GM18520 (cell line): ENCODE measurements around the gene FFAR3.

Experiments
- ATAC-seq: cut with Tn5 transposase; IDR thresholded peaks from one replicate; pipeline ENCODE4 v1.9.1; 2021; ENCODE audit not compliant: unreplicated experiment

The FFAR3 gene, protein sequence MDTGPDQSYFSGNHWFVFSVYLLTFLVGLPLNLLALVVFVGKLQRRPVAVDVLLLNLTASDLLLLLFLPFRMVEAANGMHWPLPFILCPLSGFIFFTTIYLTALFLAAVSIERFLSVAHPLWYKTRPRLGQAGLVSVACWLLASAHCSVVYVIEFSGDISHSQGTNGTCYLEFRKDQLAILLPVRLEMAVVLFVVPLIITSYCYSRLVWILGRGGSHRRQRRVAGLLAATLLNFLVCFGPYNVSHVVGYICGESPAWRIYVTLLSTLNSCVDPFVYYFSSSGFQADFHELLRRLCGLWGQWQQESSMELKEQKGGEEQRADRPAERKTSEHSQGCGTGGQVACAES

DNA sequence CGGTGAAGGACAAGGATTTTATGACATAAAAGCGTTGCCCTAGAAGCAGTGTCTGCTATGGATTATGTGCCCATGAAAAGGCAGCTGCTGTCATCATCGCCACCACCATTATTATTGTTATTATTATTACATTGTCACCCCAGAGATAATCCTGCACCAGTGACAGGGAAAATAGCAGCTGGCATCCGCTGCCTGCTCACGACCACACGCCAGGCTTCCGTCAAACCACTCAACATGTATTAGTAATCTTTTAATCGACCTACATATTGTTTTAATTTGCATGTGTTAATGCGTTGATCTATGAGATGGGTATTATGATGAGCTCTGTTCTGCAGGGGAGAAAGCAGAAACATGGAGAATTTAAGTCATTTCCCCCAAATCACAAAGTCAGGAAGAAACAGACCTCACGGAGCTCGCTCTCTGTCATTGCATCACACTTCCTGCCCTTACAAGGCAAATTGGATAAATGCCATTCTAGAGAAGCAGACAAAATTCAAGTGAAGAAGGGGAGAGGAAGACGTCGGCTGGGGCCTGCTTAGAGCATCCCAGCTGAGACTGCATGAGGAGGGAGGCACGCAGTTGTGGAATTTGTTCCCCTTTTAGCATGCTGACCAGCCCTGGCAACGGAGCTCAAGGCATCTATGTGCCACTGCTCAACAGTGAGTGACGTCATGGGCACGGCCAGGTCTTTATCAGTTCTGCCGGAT, at the start of gene FFAR3:
FFAR3 (plus strand) TSS at position 594 of the 707 bp plus-strand sequence. CDS start 431 bp downstream, outside the sequence.
- no peak for ATAC-seq

DNA sequence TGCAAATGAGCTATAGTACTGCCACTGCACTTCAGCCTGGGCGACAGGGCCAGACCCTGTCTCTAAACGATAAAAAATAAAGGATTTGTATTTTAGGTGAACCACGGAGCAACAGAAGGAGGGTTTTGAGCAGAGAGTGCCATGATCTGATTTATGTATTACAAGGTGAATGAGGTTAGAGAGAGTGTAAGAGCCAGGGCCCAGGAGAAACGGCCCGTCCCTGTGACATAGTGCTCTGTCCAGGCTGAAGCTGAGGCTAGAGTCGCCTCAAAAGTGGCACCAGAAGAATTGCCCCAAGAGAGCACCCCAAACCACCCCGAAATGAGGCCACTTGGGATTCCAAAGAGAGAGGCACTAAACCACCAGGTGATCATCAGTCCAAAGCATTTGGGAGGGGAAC, 49.4 kb upstream of the FFAR3 start:
- ATAC-seq, result no peak

DNA sequence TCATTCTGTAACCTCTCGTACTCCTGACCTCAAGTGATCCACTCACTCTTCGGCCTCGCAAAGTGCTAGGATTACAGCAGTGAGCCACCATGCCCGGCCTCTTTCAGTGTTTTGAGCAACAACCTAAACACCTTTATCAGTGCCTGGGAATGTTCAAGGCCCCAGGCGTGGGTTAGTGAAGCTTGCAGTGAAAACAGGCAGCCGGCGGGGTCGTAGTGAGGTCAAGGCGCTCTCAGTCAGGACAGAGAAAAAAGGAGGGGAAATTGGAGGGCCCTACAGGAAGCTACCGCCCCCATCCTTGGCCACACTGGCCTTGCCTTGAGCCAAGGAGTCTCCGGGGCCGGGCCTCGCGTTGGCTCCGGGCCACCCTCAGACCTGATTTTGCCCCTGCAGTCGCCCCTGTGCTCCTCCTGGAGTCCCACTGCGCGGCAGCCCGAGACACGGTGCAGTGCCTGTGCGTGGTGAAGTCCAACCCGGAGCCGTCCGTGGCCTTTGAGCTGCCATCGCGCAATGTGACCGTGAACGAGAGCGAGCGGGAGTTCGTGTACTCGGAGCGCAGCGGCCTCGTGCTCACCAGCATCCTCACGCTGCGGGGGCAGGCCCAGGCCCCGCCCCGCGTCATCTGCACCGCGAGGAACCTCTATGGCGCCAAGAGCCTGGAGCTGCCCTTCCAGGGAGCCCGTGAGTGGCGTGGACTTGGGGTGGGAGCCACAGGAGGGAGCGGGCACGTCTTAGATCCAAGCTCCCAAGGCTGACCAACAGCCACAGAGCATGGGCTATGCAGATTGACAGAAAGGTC, 48.6 kb upstream of the FFAR3 start:
- no peak for ATAC-seq

DNA sequence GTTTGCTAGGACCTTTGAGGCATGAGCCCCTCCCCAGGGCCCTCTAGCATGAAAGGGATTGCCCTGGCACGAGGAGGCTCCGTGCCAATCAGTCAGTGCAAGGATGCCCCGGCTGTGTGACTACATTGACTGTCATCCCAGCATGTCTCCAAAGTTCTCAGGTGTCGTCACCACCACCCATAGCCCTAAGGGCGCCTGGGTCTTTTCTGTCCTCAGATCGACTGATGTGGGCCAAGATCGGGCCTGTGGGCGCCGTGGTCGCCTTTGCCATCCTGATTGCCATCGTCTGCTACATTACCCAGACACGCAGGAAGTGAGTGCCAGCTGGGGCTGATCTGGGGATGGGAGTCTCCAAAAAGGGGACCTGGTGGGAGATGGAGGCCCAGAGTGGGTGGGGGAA, 47.9 kb upstream of the FFAR3 start:
- ATAC-seq, result no peak

DNA sequence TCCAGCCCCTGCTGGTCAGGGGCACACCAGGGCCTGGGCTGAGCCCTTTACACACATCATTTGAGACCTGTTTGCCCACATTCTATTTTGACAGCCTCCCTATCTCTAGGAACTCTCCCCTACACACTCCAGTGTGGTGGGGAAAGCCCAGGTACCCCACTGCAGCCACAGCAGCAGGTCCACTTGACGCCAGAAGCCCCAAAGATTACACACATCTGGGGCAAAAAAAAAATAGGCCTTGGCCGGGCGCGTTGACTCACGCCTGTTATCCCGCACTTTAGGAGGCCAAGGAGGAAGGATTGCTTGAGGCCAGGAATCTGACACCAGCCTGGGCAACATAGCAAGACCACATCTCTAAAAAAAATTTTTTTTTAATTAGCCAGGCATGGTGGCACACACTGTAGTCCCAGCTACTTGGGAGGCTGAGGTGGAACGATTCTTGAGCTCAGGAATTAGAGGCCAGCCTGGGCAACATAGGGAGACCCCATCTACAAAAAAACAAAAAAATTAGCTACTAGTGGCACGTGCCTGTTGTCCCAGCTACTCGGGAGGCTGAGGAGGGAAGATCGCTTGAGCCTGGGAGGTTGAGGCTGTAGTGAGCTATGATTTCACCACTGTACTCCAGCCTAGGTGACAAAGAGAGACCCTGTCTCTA, 47.3 kb upstream of the FFAR3 start:
- no peak for ATAC-seq

DNA sequence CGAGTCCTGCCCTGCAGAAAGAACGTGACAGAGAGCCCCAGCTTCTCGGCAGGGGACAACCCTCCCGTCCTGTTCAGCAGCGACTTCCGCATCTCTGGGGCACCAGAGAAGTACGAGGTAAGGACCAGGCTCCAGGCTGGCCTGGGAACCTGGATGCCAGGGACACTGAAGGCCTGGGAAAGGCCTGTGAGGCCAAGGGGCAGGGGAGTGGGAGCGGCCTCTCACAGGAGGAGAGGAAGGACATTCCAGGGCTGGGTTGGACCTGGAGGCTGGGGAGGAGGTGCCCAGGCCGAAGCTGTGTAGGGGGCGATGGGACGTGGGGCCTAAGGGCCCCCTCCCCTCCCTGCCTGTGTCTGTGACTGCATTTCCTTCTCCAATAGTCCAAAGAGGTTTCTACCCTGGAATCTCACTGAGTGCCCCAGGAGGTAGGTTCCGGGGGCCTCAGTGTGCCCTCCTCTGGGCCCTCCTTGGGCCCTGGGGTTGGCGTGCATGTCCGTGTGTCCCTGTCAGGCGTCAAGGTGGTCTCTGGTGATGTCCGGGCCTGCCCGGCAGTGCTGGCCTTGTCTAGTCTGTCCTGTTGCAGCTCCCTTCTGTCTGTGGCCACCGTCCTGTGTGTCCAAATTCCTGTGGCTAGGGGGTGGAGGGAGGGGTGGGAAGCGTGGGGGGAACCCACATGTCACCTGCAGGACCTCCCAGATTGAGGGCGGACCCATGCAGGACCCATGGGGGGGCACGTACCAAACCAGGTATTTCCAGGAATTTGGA, 46.2 kb upstream of the FFAR3 start:
- no peak for ATAC-seq

DNA sequence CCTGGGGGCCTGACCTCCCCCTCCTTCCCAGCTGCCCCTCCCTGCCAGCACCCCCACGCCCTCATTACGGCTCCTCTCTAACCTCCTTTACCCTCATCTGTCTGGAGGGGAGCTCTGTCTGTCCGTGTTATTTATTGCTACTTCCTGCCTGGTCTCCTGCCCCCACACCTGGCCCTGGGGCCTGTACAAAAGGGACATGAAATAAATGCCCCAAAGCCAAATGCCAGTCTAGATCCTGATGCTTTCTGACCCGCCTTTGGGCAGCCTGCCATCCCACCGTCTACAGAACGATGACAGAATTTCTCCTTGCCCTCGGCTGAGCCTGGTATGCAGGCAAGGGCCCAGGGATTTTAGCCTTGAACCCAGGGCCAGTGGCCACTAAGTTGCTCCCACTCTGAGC, 44.7 kb upstream of the FFAR3 start:
- ATAC-seq, result no peak

DNA sequence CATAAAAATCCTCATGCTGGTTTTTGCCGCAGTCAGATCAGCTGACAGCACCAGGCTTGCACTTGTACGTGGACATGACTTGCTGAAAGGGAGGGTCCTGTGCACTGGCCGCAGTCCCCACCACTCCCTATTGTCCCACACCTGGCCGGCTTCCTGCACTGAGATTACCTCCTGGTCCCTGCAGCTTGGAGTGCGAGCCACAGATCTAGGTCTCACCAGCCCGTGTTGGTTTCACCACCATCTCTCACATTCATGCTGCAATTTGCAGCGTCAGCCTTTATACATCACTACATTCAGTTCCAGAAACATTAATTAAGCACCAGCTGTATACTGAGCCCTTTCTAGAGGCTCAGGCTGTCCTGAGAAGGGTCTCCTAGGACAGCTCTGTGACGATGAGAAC, 44.2 kb upstream of the FFAR3 start:
- ATAC-seq, result no peak

DNA sequence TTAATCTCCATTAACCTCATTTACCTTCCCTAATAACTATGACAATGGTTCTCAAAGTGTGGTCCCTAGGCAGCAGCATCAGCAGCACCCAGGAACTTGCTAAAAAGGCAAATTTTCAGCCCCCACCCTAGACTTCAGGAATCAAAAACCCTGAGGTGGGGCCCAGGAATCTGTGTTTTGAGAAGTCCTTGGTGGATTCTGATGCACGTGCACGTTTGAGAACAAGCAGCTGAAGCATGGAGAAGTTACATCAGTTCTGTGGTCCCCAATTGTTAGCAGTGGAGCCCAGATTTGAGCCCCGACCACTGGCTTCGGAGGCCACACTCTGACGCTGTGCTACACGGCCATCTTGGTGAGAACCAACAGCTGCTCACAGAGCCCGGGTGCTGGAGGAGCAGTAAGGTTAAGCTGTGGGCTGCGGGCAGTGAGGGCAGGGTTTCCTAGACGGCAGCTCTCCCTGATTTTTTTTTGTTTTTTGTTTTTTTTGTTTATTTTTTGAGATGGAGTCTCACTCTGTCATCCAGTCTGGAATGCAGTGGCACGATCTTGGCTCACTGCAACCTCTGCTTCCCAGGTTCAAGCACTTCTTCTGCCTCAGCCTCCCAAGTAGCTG, 43.3 kb upstream of the FFAR3 start:
- no peak for ATAC-seq

DNA sequence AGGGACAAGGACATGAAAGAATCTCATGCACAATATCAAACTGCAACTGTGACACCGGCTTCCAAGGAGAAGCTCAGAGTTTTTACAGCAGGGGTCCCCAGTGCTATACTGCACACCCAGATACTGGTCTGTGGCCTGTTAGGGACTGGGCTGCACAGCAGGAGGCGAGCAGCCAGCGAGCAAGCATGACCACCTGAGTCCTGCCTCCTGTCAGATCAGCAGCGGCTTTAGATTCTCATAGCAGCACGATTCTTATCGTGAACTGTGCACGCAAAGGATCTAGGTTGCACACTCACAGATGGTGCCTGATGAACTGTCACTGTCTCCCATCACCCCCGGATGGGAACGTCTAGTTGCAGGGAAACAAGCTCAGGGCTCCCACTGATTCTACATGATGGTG, 42.4 kb upstream of the FFAR3 start:
- no peak for ATAC-seq

DNA sequence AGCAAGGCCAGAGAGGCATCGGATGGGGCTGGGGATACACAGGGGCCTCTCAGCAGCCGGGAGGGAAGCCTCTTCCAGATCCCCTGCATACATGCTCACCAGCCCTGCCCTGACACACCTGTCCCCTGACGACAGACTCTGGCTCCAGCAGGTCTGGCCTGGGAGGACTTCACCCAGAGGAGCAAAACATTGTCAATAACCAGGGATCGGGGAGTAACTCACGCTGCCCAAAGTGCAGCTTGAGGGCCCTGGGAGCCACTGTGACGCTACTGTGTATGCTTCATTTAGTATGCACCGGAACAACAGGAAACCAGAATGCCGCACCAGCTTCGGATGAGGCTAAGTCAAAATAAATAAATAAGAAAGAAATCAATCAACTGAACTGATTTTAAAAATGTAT, 41.7 kb upstream of the FFAR3 start:
- ATAC-seq, result no peak

DNA sequence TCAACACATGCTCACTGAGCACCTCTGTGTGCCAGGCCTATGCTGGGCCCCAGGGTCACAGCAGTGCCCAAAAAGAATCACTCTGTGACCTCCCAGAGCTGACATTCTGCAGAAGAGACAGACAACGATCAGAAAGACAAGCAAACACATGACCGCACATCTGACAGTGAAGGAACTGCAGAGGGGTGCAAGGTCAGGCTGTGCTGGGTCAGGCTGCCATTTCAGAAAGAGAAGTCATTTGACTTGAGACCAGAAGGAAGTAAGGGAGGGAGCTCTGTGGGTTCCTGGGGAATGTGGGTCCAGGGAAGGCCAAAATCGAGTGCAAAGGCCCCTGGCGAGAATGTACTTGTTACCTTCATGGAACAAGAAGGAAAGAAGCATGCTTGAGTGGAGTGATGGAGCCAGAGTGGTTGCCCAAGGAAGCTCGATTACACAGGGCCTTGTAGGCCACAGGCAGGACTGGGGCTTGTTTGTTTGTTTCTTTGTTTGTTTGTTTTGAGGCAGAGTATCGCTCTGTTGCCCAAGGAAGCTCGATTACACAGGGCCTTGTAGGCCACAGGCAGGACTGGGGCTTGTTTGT, 40.7 kb upstream of the FFAR3 start:
- no peak for ATAC-seq

DNA sequence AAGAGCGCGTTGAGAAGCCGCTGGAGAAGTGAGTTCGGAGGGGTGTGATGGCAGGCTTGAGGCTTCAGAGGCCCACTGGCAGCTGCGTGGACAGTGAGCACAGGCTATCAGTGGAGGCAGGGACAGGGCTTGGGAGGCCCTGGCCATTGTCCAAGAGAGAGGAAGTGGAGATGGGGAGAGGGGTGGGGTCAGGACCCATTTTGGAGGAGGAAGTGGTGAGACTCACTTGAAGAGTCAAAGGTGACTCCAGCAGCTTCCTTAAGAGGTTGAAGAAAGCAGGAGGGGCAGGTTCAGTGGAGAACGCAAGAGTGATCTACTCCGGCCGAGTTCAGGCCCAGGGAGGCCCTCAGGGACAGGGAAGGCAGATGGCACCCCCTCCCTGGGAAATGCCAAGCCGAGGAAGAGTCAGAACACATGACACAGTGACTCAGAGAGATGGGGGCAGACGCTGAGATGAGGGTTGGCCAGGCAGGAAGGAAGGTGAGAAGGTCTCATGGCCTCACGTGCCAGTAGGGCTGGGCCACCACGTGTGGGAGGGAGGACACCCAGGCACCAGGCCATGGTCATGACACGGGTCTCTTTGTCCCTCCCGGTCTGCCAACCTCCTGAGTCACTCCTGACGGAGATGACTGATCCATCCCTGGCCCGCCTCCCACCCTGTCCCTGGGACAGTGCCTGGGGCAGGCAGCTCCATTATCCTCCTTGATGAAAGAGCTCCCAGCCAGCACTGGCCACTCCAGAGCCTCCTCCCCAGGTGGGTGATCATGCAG, 39.4 kb upstream of the FFAR3 start:
- ATAC-seq, result no peak

DNA sequence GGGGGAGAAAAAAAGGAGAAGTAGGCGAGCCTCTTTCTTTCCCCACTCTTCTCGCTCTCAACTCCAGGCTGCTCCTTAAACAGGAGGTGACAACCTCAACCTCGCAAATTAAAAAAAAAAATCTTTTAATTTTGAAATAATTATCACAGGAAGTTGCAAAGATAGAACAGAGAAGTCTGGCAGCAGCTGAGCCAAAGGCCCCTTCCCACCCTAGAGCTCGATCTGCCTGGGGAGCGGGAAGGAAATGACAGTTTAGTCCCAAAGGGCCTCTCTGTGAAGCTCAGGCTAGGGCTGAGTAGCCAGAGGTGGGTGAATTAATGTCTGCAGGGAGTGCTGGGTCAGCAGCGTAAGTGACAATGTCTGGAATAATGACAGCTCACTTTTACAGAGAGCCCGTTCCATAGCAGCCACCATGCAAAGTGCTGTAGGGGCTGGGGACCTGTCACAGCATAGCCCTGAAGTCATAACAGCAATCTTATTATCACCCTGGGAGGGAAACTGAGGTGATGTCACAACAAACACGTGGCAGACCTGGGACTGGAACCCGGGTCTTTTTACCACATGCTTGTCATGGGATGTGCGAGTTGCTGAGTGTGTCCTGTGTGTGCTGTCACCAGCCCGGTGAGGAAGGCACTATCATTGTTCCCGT, 38.1 kb upstream of the FFAR3 start:
- no peak for ATAC-seq

DNA sequence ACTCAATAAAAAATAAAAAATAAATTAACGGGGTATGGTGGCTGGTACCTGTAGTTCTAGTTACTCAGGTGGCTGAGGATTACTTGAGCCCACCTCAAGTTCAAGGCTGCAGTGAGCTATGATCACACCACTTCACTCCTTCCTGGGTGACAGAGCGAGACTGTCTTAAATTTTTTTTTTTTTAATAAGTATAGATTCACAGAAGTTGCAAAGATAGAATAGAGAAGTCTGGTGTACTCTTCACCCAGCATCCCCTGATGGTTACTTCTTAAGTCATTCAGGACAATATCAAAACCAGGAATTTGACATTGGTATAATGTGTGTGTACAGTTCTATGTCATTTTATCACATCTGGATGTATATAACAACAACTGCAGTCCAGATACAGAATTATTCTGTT, 37.0 kb upstream of the FFAR3 start:
- ATAC-seq, result no peak

DNA sequence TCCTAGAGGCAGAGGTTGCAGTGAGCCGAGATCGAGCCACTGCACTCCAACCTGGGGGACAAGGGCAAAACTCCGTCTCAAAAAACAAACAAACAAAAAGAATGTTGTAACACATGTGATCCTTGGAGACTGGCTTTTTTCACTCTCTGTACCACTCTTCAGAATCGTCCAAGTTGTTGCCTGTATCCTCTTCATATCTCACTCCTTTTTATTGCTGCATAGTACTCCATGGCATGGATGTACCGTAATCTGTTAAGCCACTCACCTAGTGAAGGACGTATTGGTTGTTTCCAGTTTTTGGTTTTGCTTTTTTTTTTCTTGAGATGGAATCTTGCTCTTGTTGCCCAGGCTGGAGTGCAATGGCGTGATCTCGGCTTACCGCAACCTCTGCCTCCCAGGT, 36.2 kb upstream of the FFAR3 start:
- ATAC-seq, result no peak

DNA sequence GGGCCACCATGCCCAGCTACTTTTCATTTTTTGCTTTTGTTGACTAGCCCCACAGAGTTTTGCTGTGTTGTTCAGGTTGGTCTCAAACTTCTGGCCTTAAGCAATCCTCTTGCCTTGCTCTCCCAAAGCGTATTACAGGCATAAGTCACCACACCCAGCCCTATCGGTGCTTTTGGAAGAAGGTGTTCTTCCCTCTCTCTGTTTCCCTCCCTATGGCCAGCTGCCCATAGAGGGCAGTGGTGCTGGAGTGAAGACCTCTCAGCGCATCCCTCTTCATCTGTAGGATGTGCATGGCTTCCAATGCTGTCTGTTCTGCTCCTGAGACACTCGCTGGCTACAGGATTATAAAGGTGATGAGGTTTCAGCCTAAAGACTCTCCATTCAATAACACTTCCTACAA, 30.6 kb upstream of the FFAR3 start:
- no peak for ATAC-seq

DNA sequence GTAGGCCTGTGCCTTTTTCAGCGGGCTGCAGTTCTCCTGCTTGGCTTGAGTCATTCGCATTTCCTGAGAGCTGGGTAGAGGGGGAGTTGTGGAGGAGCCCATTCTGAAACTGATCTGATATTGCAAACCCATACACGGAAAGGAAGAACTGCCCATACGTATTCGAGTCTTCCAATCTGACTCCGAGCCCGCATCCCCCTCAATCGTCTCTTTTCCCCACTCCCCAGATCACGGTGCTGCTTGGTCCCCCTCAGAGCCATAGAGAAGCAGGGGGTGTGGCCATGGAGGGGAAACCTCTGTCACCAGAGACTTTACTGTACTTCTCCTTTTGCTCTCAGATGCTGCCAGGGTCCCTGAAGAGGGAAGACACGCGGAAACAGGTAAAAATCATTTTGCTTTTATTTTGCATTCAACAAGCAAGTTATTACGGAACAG, 29.4 kb upstream of the FFAR3 start, which contains the start of gene CD22:
CD22 (plus strand) TSS at position 337 of the 435 bp plus-strand sequence. CDS start 2,854 bp downstream, outside the sequence.
- ATAC-seq, result no peak
